ENCODE measurements around the gene EHD3.

The EHD3 gene
- 7.7 to 12.2 (median 7.8) reads per million in 3 donors for total RNA-seq

DNA sequence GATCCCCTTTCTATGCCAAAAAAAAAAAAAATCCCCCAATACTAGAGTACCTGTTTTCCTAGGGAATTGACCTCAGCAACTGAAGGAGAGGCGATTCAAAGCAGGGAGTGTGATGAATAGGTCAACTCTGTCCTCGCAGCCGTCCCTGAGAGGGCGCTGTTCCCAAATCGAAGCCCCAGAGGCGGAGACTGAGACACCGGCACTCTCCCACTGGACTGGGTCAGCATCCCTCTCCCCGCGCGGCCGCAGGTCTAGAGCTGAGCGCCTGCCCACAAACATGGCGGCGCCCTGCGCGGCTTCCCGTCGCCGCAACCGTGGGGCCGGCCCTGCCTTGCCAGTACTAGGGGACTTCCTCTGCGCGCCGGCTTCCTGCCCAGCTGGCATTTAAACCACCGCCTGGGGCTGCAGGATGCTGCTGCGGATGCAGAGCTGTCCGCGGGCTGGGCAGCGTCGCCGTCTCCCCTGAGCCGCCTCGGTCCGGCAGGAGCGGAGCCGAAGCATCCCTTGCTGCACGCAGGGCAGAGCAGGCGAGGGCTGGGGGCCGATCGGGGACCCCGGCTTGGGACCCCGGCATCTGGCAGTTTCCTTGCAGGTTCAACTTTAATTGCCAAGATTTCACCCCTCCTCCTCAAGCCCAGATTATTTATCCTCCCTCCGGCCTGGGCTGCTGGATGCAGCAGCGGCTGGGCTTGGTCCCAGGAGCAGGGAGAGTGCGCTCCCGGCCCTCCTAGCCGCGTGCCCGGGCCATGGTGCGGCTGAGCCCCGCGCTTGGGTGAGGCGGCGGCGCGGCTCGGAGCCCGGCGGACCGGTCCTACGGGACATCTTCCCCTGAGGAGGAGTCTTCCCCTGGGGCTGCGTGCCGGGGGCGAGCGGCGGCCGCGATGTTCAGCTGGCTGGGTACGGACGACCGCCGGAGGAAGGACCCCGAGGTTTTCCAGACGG, at the start of gene EHD3:
TSS of gene EHD3 (plus strand) at position 412 of the 942 bp plus-strand sequence. CDS start at position 882, 470 bp downstream.
- H3K4me1 ChIP-seq (ENCODE audit: control insufficient read depth, insufficient read depth, low read length, poor library complexity, severe bottlenecking) = peaks cover 5% of the 10 kb centered on the region
- H3K27me3 ChIP-seq (replicated peaks; ENCODE audit: control insufficient read depth, insufficient read depth, low read length, poor library complexity, severe bottlenecking) = no peaks in the 10 kb centered on the region
- DNase-seq = peak; percentile 45 to 59 (median 55)
- no peaks in the 10 kb centered on the region for H3K9me3 ChIP-seq (ENCODE audit: control insufficient read depth, low read length)
- H3K27ac ChIP-seq (ENCODE audit: insufficient read depth, low read length, poor library complexity, severe bottlenecking) = peak within 1 kb of the TSS; percentile 36
- H3K36me3 ChIP-seq (ENCODE audit: control insufficient read depth, insufficient read depth, low read length) = no peaks in the 10 kb centered on the region
- peak within 1 kb of the TSS; percentile 80 for H3K4me3 ChIP-seq (ENCODE audit: insufficient read depth, low read depth, low read length, poor library complexity, severe bottlenecking)

DNA sequence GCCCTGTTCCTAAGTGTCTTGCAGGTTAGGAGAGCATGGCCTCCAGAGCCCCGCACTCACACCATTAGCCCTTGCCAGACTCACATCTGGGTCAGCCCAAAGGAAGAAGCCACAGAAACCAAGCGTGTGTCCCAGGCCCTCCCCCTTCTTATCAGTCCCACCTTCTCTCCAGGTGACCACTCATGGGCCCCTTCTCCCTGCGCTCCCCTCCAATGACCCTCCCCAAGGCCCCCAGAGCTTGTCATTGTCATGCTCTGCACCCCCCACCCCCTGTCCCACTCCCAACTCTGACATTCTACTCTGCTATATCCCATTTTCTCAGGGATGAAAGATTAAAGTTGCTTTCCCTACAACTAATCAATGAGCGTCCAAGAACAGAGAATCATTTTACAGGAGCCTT, 46.8 kb upstream of the EHD3 start:
- Histone ChIP-seq H3K9me3 (ENCODE audit: control insufficient read depth, low read length) (no peaks in the 10 kb centered on the region), H3K36me3 (ENCODE audit: control insufficient read depth, insufficient read depth, low read length) (no peaks in the 10 kb centered on the region), H3K27ac (ENCODE audit: insufficient read depth, low read length, poor library complexity, severe bottlenecking) (no peak overlapping the region), H3K27me3 (replicated peaks; ENCODE audit: control insufficient read depth, insufficient read depth, low read length, poor library complexity, severe bottlenecking) (no peaks in the 10 kb centered on the region), H3K4me1 (ENCODE audit: control insufficient read depth, insufficient read depth, low read length, poor library complexity, severe bottlenecking) (no peaks in the 10 kb centered on the region), H3K4me3 (ENCODE audit: insufficient read depth, low read depth, low read length, poor library complexity, severe bottlenecking) (no peak overlapping the region)
- no peak for DNase-seq

DNA sequence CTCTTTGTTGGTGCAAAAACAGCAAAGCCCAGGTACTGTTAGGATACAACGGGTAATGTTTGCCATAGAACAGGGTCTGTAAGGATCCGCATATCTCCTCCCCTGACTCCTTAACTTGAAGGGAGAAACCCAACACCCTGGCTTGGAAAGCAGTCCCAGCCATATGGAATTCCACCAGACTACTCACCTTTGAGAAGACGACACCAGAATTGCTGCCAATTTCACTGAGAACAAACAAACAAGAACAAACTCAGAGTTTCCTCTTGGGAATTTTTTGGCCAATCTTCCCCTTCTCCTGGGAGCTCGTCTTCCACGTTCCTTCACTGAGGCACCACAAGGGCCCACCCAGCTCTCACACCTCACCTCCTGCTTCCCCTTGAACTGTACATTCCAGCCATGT, 45.8 kb upstream of the EHD3 start:
- Histone ChIP-seq H3K4me1 (ENCODE audit: control insufficient read depth, insufficient read depth, low read length, poor library complexity, severe bottlenecking) (no peaks in the 10 kb centered on the region), H3K36me3 (ENCODE audit: control insufficient read depth, insufficient read depth, low read length) (no peaks in the 10 kb centered on the region), H3K27me3 (replicated peaks; ENCODE audit: control insufficient read depth, insufficient read depth, low read length, poor library complexity, severe bottlenecking) (no peaks in the 10 kb centered on the region), H3K27ac (ENCODE audit: insufficient read depth, low read length, poor library complexity, severe bottlenecking) (no peak overlapping the region), H3K4me3 (ENCODE audit: insufficient read depth, low read depth, low read length, poor library complexity, severe bottlenecking) (no peak overlapping the region), H3K9me3 (ENCODE audit: control insufficient read depth, low read length) (no peaks in the 10 kb centered on the region)
- DNase-seq = no peak

DNA sequence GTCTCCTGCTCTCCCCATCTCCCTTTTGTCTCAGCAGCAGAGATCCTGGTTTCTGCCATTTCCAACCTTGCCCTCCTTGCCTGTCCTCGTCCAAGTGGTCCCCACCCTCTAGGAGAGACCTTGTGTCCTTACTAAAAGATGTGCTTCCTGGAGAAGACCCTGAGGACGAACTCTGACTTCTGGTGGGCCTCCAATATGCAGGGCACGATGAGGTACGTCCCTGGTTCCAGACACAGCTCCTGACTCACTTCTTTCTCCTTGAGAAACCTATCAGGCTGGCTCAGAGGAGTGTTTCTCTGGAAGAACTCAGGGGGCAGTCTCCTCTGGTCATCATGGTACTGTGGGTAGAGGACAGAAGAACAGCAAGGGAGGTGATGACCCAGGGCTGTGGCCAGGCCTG, 44.8 kb upstream of the EHD3 start:
- H3K4me3 ChIP-seq (ENCODE audit: insufficient read depth, low read depth, low read length, poor library complexity, severe bottlenecking) = no peak overlapping the region
- no peaks in the 10 kb centered on the region for H3K27me3 ChIP-seq (replicated peaks; ENCODE audit: control insufficient read depth, insufficient read depth, low read length, poor library complexity, severe bottlenecking)
- no peaks in the 10 kb centered on the region for H3K36me3 ChIP-seq (ENCODE audit: control insufficient read depth, insufficient read depth, low read length)
- no peaks in the 10 kb centered on the region for H3K9me3 ChIP-seq (ENCODE audit: control insufficient read depth, low read length)
- H3K27ac ChIP-seq (ENCODE audit: insufficient read depth, low read length, poor library complexity, severe bottlenecking) = no peak overlapping the region
- no peaks in the 10 kb centered on the region for H3K4me1 ChIP-seq (ENCODE audit: control insufficient read depth, insufficient read depth, low read length, poor library complexity, severe bottlenecking)
- no peak for DNase-seq

DNA sequence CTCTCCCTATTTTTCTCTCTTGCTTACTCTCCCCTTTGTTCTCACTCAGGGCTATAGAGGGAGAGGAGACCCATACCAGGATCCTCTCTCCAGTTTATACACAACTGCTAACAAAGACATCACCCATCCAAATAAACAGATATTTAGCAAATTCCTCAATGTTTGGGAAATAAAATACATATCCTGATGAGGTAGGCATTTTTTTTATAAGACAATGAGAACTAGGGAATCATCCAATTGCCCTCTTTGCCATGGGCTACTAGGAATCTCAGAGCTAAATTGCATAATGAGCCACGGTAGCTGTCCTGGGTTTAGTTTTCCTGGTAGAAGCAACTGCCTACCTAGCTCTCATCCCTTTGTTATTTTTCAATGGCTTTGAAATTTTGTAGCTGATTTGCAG, 43.8 kb upstream of the EHD3 start:
- no peak for DNase-seq
- no peaks in the 10 kb centered on the region for H3K4me1 ChIP-seq (ENCODE audit: control insufficient read depth, insufficient read depth, low read length, poor library complexity, severe bottlenecking)
- H3K27me3 ChIP-seq (replicated peaks; ENCODE audit: control insufficient read depth, insufficient read depth, low read length, poor library complexity, severe bottlenecking) = no peaks in the 10 kb centered on the region
- H3K36me3 ChIP-seq (ENCODE audit: control insufficient read depth, insufficient read depth, low read length) = no peaks in the 10 kb centered on the region
- no peaks in the 10 kb centered on the region for H3K9me3 ChIP-seq (ENCODE audit: control insufficient read depth, low read length)
- no peak overlapping the region for H3K27ac ChIP-seq (ENCODE audit: insufficient read depth, low read length, poor library complexity, severe bottlenecking)
- no peak overlapping the region for H3K4me3 ChIP-seq (ENCODE audit: insufficient read depth, low read depth, low read length, poor library complexity, severe bottlenecking)

DNA sequence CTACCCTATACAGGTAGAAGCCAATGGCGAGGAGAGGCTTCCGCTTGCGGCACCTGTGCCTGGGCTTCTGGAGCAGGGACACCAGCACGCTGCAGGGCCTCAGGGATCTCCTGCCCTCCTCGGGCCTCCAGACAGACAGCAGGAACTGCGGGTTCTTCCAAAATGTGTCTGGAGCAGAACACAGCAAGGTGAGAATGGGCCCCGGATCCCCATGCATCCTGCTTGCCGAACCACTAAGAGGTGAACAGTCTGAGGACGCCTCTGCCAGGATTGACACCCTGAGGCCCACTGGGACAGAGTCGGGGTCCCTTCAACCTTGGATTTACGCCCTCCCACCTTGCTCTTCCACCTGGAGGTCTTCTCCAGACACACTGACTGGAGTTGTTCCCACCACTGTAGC, 42.0 kb upstream of the EHD3 start:
- Histone ChIP-seq H3K4me3 (ENCODE audit: insufficient read depth, low read depth, low read length, poor library complexity, severe bottlenecking) (no peak overlapping the region), H3K9me3 (ENCODE audit: control insufficient read depth, low read length) (no peaks in the 10 kb centered on the region), H3K36me3 (ENCODE audit: control insufficient read depth, insufficient read depth, low read length) (no peaks in the 10 kb centered on the region), H3K4me1 (ENCODE audit: control insufficient read depth, insufficient read depth, low read length, poor library complexity, severe bottlenecking) (no peaks in the 10 kb centered on the region), H3K27me3 (replicated peaks; ENCODE audit: control insufficient read depth, insufficient read depth, low read length, poor library complexity, severe bottlenecking) (no peaks in the 10 kb centered on the region), H3K27ac (ENCODE audit: insufficient read depth, low read length, poor library complexity, severe bottlenecking) (no peak overlapping the region)
- no peak for DNase-seq

DNA sequence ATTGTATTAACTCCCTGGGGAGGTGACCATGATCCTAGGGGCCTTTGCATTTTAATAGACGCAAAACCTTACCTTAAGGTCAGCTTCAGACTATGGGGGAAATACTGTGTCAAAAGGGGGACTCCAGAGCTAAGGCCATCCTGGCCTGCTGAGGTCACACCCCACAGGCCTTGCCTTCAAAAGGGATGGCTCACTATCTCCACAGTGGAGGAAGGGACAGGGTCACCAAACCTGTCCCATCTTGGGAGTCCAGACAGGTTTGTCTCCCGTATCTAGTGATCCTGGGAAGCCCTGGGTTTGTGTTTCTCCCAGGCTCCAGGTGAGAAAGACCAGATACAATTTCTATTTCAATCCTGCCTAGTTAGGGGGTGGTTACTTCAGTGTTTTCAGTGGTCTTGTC, 41.6 kb upstream of the EHD3 start:
- Histone ChIP-seq H3K4me1 (ENCODE audit: control insufficient read depth, insufficient read depth, low read length, poor library complexity, severe bottlenecking) (no peaks in the 10 kb centered on the region), H3K9me3 (ENCODE audit: control insufficient read depth, low read length) (no peaks in the 10 kb centered on the region), H3K4me3 (ENCODE audit: insufficient read depth, low read depth, low read length, poor library complexity, severe bottlenecking) (no peak overlapping the region), H3K27ac (ENCODE audit: insufficient read depth, low read length, poor library complexity, severe bottlenecking) (no peak overlapping the region), H3K36me3 (ENCODE audit: control insufficient read depth, insufficient read depth, low read length) (no peaks in the 10 kb centered on the region), H3K27me3 (replicated peaks; ENCODE audit: control insufficient read depth, insufficient read depth, low read length, poor library complexity, severe bottlenecking) (no peaks in the 10 kb centered on the region)
- DNase-seq = no peak

DNA sequence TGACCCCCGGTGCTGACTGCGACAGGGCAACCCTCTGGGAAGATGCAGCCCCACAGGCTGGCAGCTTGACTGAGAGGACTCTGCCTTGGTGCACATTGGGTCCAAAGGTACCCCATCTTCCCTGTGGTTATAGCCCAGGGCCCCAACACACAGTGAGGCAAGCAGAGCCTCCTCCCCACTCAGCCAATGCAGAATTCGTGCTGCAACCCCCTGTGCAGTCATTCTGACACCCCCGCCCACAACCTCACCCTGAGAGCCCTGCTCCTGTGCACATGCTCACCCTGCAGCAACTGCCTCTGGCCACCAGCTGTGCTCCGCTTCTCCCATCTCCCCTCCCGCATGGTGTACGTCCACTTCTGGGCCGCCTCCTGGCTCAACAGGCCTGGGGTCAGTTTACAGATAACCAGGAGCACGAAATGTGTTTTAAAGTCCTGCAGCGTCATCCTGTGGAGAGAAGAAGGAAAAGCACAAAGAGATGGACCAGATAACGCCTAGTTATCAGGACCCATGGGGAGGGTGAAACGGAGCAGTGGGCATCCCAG, 41.0 kb upstream of the EHD3 start:
- Histone ChIP-seq H3K36me3 (ENCODE audit: control insufficient read depth, insufficient read depth, low read length) (no peaks in the 10 kb centered on the region), H3K27me3 (replicated peaks; ENCODE audit: control insufficient read depth, insufficient read depth, low read length, poor library complexity, severe bottlenecking) (no peaks in the 10 kb centered on the region), H3K4me1 (ENCODE audit: control insufficient read depth, insufficient read depth, low read length, poor library complexity, severe bottlenecking) (no peaks in the 10 kb centered on the region), H3K9me3 (ENCODE audit: control insufficient read depth, low read length) (no peaks in the 10 kb centered on the region), H3K4me3 (ENCODE audit: insufficient read depth, low read depth, low read length, poor library complexity, severe bottlenecking) (no peak overlapping the region), H3K27ac (ENCODE audit: insufficient read depth, low read length, poor library complexity, severe bottlenecking) (no peak overlapping the region)
- DNase-seq = no peak

DNA sequence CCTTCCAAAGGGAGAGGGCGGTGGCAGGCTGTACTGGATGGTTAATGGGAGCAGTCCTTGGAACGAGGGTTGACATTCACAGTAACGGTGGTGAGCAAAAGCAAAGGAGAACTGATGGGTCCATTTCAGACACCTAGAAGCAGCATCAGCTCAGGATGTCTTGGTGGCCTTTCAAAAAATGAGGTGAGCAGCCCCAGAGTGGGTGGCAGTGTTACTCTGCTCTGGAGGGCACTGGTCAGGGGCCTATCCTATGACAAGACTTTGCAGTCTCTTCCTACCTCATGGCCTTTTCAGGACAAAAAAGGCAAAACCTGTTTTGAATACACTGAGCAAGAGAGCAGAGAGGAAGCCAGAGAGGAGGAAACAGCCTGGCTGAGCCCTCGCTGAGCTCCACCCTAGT, 40.1 kb upstream of the EHD3 start:
- DNase-seq = no peak
- Histone ChIP-seq H3K4me3 (ENCODE audit: insufficient read depth, low read depth, low read length, poor library complexity, severe bottlenecking) (no peak overlapping the region), H3K27me3 (replicated peaks; ENCODE audit: control insufficient read depth, insufficient read depth, low read length, poor library complexity, severe bottlenecking) (no peaks in the 10 kb centered on the region), H3K4me1 (ENCODE audit: control insufficient read depth, insufficient read depth, low read length, poor library complexity, severe bottlenecking) (no peaks in the 10 kb centered on the region), H3K36me3 (ENCODE audit: control insufficient read depth, insufficient read depth, low read length) (no peaks in the 10 kb centered on the region), H3K9me3 (ENCODE audit: control insufficient read depth, low read length) (no peaks in the 10 kb centered on the region), H3K27ac (ENCODE audit: insufficient read depth, low read length, poor library complexity, severe bottlenecking) (no peak overlapping the region)

DNA sequence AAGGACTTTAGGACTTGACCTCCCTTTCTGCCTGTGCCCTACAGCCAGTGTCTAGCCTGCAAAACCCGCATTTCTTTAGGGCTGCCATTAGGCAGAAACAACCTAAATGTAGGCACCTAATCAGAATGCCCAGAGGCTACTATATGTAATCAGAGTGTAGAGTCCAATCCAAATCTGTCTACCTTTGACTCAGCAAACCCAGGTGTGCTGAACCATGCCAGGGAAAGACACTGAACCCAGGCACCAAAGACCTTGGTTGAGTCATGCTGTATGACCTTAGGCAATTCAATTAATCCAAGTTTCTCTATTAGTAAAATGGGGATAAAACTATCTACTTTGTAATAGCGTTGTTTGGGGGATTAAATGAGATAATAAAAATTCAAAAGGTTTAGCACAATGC, 37.3 kb upstream of the EHD3 start:
- no peak overlapping the region for H3K27ac ChIP-seq (ENCODE audit: insufficient read depth, low read length, poor library complexity, severe bottlenecking)

More for the DNA sequence above, 37.3 kb upstream of the EHD3 start:
- Histone ChIP-seq H3K27me3 (replicated peaks; ENCODE audit: control insufficient read depth, insufficient read depth, low read length, poor library complexity, severe bottlenecking) (no peaks in the 10 kb centered on the region), H3K9me3 (ENCODE audit: control insufficient read depth, low read length) (no peaks in the 10 kb centered on the region), H3K4me3 (ENCODE audit: insufficient read depth, low read depth, low read length, poor library complexity, severe bottlenecking) (no peak overlapping the region), H3K4me1 (ENCODE audit: control insufficient read depth, insufficient read depth, low read length, poor library complexity, severe bottlenecking) (no peaks in the 10 kb centered on the region), H3K36me3 (ENCODE audit: control insufficient read depth, insufficient read depth, low read length) (no peaks in the 10 kb centered on the region)
- no peak for DNase-seq
